ENCODE measurements around the gene LAG3. TPM values are rescaled to one million over a fixed set of nuclear protein-coding genes. Genes with fewer than 3 reads are reported as not detected.

Gene LAG3
- polyA plus RNA-seq, 1 donor (not counting 4 experiments of a cell fraction or from before 2014, with no cell fraction given) = 0.09 TPM

DNA sequence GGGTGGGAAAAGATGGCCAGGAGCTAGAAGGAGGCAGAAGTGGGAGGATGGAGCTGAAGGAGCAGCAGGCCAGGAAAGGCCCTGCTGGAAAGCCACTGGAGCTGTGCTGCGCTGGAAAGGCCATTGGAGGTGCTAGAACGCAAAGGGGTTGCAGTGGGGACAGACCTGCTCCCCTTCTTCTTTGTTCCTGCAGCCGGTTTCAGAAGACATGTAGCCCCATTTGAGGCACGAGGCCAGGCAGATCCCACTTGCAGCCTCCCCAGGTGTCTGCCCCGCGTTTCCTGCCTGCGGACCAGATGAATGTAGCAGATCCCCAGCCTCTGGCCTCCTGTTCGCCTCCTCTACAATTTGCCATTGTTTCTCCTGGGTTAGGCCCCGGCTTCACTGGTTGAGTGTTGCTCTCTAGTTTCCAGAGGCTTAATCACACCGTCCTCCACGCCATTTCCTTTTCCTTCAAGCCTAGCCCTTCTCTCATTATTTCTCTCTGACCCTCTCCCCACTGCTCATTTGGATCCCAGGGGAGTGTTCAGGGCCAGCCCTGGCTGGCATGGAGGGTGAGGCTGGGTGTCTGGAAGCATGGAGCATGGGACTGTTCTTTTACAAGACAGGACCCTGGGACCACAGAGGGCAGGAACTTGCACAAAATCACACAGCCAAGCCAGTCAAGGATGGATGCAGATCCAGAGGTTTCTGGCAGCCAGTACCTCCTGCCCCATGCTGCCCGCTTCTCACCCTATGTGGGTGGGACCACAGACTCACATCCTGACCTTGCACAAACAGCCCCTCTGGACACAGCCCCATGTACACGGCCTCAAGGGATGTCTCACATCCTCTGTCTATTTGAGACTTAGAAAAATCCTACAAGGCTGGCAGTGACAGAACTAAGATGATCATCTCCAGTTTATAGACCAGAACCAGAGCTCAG is 47.0 kb downstream of the LAG3 start:
- Histone ChIP-seq H3K9ac (ENCODE audit: control insufficient read depth, extremely low read depth, insufficient read depth, low read length) (no peak overlapping the region), H3K4me2 (ENCODE audit: control insufficient read depth, extremely low read depth, insufficient read depth, low read depth, low read length) (no peak overlapping the region), H3K4me1 (ENCODE audit: control insufficient read depth, extremely low read depth, insufficient read depth, low read length) (no peaks in the 10 kb centered on the region), H2AFZ (ENCODE audit: control insufficient read depth, low read length) (no peak overlapping the region), H3K79me2 (ENCODE audit: control insufficient read depth, insufficient read depth, low read length) (no peaks in the 10 kb centered on the region), H4K20me1 (ENCODE audit: control insufficient read depth, extremely low read depth, insufficient read depth, low read length) (no peaks in the 10 kb centered on the region), H3K4me3 (ENCODE audit: control insufficient read depth in 2 of 3, extremely low read depth in 1 of 3, insufficient read depth in 2 of 3, low read depth in 1 of 3, low read length in 3 of 3) (no peak overlapping the region), H3K27ac (ENCODE audit: control insufficient read depth, insufficient read depth, low read length) (no peak overlapping the region), H3K36me3 (ENCODE audit: control insufficient read depth in 2 of 2, extremely low read depth in 1 of 2, insufficient read depth in 2 of 2, low read length in 2 of 2) (no peaks in the 10 kb centered on the region), H3K27me3 (ENCODE audit: control insufficient read depth, extremely low read depth, insufficient read depth, low read length) (peaks cover 60% of the 10 kb centered on the region), H3K9me1 (ENCODE audit: control insufficient read depth, extremely low read depth, insufficient read depth, low read length) (no peaks in the 10 kb centered on the region), H3K9me3 (ENCODE audit: control insufficient read depth, low read depth, low read length) (no peaks in the 10 kb centered on the region)
- DNase-seq (ENCODE audit: low read depth, low spot score) = no peak
- no peak for FAIRE-seq
- TF ChIP-seq EZH2 (IDR thresholded peaks at IDR 0.05; ENCODE audit: low read length) (no peak), CTCF (optimal IDR thresholded peaks at IDR 0.05 in 1 of 3, IDR thresholded peaks at IDR 0.05 in 1 of 3, conservative IDR thresholded peaks at IDR 0.05 in 1 of 3; ENCODE audit: extremely low read depth in 1 of 3, insufficient read depth in 2 of 3, low read length in 3 of 3) (no peak)
- dilution Hi-C loops (cut with MboI; ENCODE audit: extremely low pct_ligation_motif_present, low sequenced_read_pairs) = no loop called here

DNA sequence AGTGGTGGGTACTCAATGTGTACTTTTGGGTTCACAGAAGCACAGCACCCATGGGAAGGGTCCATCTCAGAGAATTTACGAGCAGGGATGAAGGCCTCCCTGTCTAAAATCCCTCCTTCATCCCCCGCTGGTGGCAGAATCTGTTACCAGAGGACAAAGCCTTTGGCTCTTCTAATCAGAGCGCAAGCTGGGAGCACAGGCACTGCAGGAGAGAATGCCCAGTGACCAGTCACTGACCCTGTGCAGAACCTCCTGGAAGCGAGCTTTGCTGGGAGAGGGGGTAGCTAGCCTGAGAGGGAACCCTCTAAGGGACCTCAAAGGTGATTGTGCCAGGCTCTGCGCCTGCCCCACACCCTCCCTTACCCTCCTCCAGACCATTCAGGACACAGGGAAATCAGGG is 47.8 kb downstream of the LAG3 start:
- FAIRE-seq = no peak
- no peak overlapping the region for H3K4me2 ChIP-seq (ENCODE audit: control insufficient read depth, extremely low read depth, insufficient read depth, low read depth, low read length)
- dilution Hi-C loops (cut with MboI; ENCODE audit: extremely low pct_ligation_motif_present, low sequenced_read_pairs) = no loop called here
- no peak overlapping the region for H3K9ac ChIP-seq (ENCODE audit: control insufficient read depth, extremely low read depth, insufficient read depth, low read length)
- peaks cover 3% of the 10 kb centered on the region for H3K4me1 ChIP-seq (ENCODE audit: control insufficient read depth, extremely low read depth, insufficient read depth, low read length)
- no peak overlapping the region for H3K4me3 ChIP-seq (ENCODE audit: control insufficient read depth in 2 of 3, extremely low read depth in 1 of 3, insufficient read depth in 2 of 3, low read depth in 1 of 3, low read length in 3 of 3)
- H3K27ac ChIP-seq (ENCODE audit: control insufficient read depth, insufficient read depth, low read length) = no peak overlapping the region
- TF ChIP-seq CTCF (optimal IDR thresholded peaks at IDR 0.05 in 1 of 3, IDR thresholded peaks at IDR 0.05 in 1 of 3, conservative IDR thresholded peaks at IDR 0.05 in 1 of 3; ENCODE audit: extremely low read depth in 1 of 3, insufficient read depth in 2 of 3, low read length in 3 of 3) = no peak
- TF ChIP-seq EZH2 (IDR thresholded peaks at IDR 0.05; ENCODE audit: low read length) = no peak
- no peaks in the 10 kb centered on the region for H4K20me1 ChIP-seq (ENCODE audit: control insufficient read depth, extremely low read depth, insufficient read depth, low read length)
- no peaks in the 10 kb centered on the region for H3K36me3 ChIP-seq (ENCODE audit: control insufficient read depth in 2 of 2, extremely low read depth in 1 of 2, insufficient read depth in 2 of 2, low read length in 2 of 2)
- no peaks in the 10 kb centered on the region for H3K9me3 ChIP-seq (ENCODE audit: control insufficient read depth, low read depth, low read length)
- DNase-seq (ENCODE audit: low read depth, low spot score) = no peak
- no peak overlapping the region for H2AFZ ChIP-seq (ENCODE audit: control insufficient read depth, low read length)
- peaks cover 62% of the 10 kb centered on the region for H3K27me3 ChIP-seq (ENCODE audit: control insufficient read depth, extremely low read depth, insufficient read depth, low read length)
- H3K79me2 ChIP-seq (ENCODE audit: control insufficient read depth, insufficient read depth, low read length) = no peaks in the 10 kb centered on the region
- H3K9me1 ChIP-seq (ENCODE audit: control insufficient read depth, extremely low read depth, insufficient read depth, low read length) = no peaks in the 10 kb centered on the region
